Endothelial cell of umbilical vein (primary cell): ENCODE measurements around the gene USP12. TPM values are rescaled to one million over a fixed set of nuclear protein-coding genes. Genes with fewer than 3 reads are reported as not detected.

Experiments used
- BruUV-seq: library from RNA; stranded (reverse); fragments of 400-500 nt; replicated peaks from 2 replicates; lab custom pipeline; 2021; lab: Mats Ljungman, UMichigan
- CTCF ChIA-PET: fragments of 300-600, 350-600 bp; sonication (Branson Sonifier 250); formaldehyde crosslinking; loops from one replicate; lab custom pipeline; 2021; ENCODE audit warnings: antibody characterized with exemption, inconsistent platforms; lab: Charles Lee
- POLR2A ChIA-PET: fragments of 300-600, 350-600 bp; sonication (Branson Sonifier 250); formaldehyde crosslinking; loops from one replicate; lab custom pipeline; 2021; ENCODE audit warnings: antibody characterized with exemption, inconsistent platforms; lab: Charles Lee
- DNase-seq: peaks from one replicate; pipeline ENCODE4 v3.0.0-alpha.2; 2011; ENCODE audit warnings: low read depth, low spot score
- FAIRE-seq: peaks from 2 replicates; lab custom pipeline; 2011; peaks lifted over from hg19 to GRCh38; lab: Jason Lieb, UNC
- H2AFZ ChIP-seq: 2 replicates; pipeline ENCODE4 v1.6.0; 2012; ENCODE audit warnings: low read depth, low read length, control low read depth, inconsistent platforms
- H3K27ac ChIP-seq: 2 replicates; pipeline ENCODE4 v1.5.1; 2011; ENCODE audit warnings: low read depth, mild to moderate bottlenecking, control low read depth, low read length, moderate library complexity; ENCODE audit not compliant: insufficient read depth
- H3K27me3 ChIP-seq, 2 experiments: 2 replicates each; pipeline versions ENCODE4 v1.6.0 to v1.6.1; 2011; ENCODE audit warnings: low read length in 2 of 2, mixed read lengths in 1 of 2; ENCODE audit not compliant: control insufficient read depth in 2 of 2, insufficient read depth in 2 of 2
- H3K36me3 ChIP-seq, 2 experiments: 2 replicates in 1 of 2; 3 replicates in 1 of 2; pipeline ENCODE4 v1.5.1; 2011; ENCODE audit warnings: low read length in 2 of 2, mild to moderate bottlenecking in 1 of 2, moderate library complexity in 1 of 2; ENCODE audit not compliant: control insufficient read depth in 2 of 2, insufficient read depth in 2 of 2; ENCODE audit errors: extremely low read depth in 1 of 2
- H3K4me1 ChIP-seq: 3 replicates; pipeline ENCODE4 v1.5.1; 2011; ENCODE audit warnings: mild to moderate bottlenecking, low read length; ENCODE audit not compliant: control insufficient read depth, insufficient read depth; ENCODE audit errors: extremely low read depth
- H3K4me2 ChIP-seq: 2 replicates; pipeline ENCODE4 v1.6.1; 2011; ENCODE audit warnings: low read length, control low read depth, mixed read lengths; ENCODE audit not compliant: insufficient read depth
- H3K4me3 ChIP-seq, 3 experiments: fragments of 200-600 bp in 1 of 3; sonication (generic), shearing (Covaris generic) in 1 of 3; replicated peaks in 1 of 3; 2 replicates each; pipeline ENCODE4 v1.5.1; 2011 to 2016; ENCODE audit warnings: control low read depth in 3 of 3, low read length in 3 of 3, mild to moderate bottlenecking in 2 of 3, inconsistent platforms in 1 of 3, low read depth in 1 of 3, moderate library complexity in 1 of 3; ENCODE audit not compliant: insufficient read depth in 1 of 3
- H3K79me2 ChIP-seq: 2 replicates; pipeline ENCODE4 v1.6.0; 2012; ENCODE audit warnings: low read length, inconsistent platforms; ENCODE audit not compliant: control insufficient read depth, insufficient read depth
- H3K9ac ChIP-seq: replicated peaks from 2 replicates; pipeline ENCODE3; 2011; ENCODE audit warnings: low read length, control low read depth; ENCODE audit not compliant: insufficient read depth; ENCODE audit errors: extremely low read depth
- H3K9me1 ChIP-seq: replicated peaks from 3 replicates; pipeline ENCODE4 v1.6.0; 2011; ENCODE audit warnings: mild to moderate bottlenecking, low read length; ENCODE audit not compliant: control insufficient read depth, insufficient read depth; ENCODE audit errors: extremely low read depth
- H3K9me3 ChIP-seq: replicated peaks from 2 replicates; pipeline ENCODE4 v1.5.1; 2012; ENCODE audit warnings: low read length, inconsistent platforms; ENCODE audit not compliant: control insufficient read depth, insufficient read depth
- H4K20me1 ChIP-seq: replicated peaks from 2 replicates; pipeline ENCODE3; 2011; ENCODE audit warnings: mild to moderate bottlenecking, low read length; ENCODE audit not compliant: control insufficient read depth, insufficient read depth; ENCODE audit errors: extremely low read depth
- CTCF ChIP-seq, 2 donors: IDR thresholded peaks; 1 replicate in 1 of 2; 2 replicates in 1 of 2; pipeline ENCODE4 v1.5.1; 2011; ENCODE audit warnings: low read length in 2 of 2, mild to moderate bottlenecking in 2 of 2, moderate library complexity in 2 of 2, control low read depth in 1 of 2, inconsistent platforms in 1 of 2, low read depth in 1 of 2; ENCODE audit not compliant: insufficient read depth in 1 of 2; ENCODE audit errors: extremely low read depth in 1 of 2
- EZH2 ChIP-seq: IDR thresholded peaks from 2 replicates; pipeline ENCODE4 v1.6.1; 2012; ENCODE audit warnings: borderline replicate concordance, low read depth, mild to moderate bottlenecking, moderate library complexity, low read length, inconsistent platforms; ENCODE audit not compliant: severe bottlenecking
- FOS ChIP-seq: IDR thresholded peaks from 2 replicates; pipeline ENCODE4 v1.6.1; 2011; ENCODE audit warnings: mild to moderate bottlenecking, low read length, moderate library complexity, borderline replicate concordance; ENCODE audit not compliant: insufficient read depth
- GATA2 ChIP-seq: IDR thresholded peaks from 2 replicates; pipeline ENCODE4 v1.7.0; 2011; ENCODE audit warnings: low read depth, mild to moderate bottlenecking, moderate library complexity, mixed read lengths, low read length; ENCODE audit not compliant: insufficient read length, insufficient read depth
- JUN ChIP-seq: IDR thresholded peaks from 2 replicates; pipeline ENCODE4 v1.6.1; 2011; ENCODE audit warnings: borderline replicate concordance, low read depth; ENCODE audit not compliant: insufficient read length, insufficient read depth
- MYC ChIP-seq: IDR thresholded peaks from one replicate; pipeline ENCODE4 v1.6.1; 2011; ENCODE audit warnings: mild to moderate bottlenecking, low read depth, low read length
- POLR2A ChIP-seq: IDR thresholded peaks from 2 replicates; pipeline ENCODE4 v1.6.1; 2012; ENCODE audit warnings: low read depth, mild to moderate bottlenecking, control low read depth, low read length
- POLR2AphosphoS5 ChIP-seq: IDR thresholded peaks from 2 replicates; pipeline ENCODE4 v1.6.1; 2012; ENCODE audit warnings: low read depth, mild to moderate bottlenecking, control low read depth, low read length, moderate library complexity; ENCODE audit not compliant: insufficient read depth
- dilution Hi-C: fragments of 300-500 bp; cut with MboI; formaldehyde crosslinking; loops from one replicate; pipeline ENCODE4 v1.15.0; 2019; ENCODE audit warnings: low sequenced_read_pairs; ENCODE audit not compliant: extremely low pct_ligation_motif_present
- intact Hi-C: fragments of 100-400 bp; cut with micrococcal nuclease; formaldehyde crosslinking; loops from one replicate; pipeline ENCODE4 v1.10.0; 2022
- polyA plus RNA-seq, 4 experiments: library from polyadenylated mRNA; depleted of rRNA in 3 of 4; stranded (reverse) in 3 of 4; unstranded in 1 of 4; fragments of >200 nt; gene quantifications; 2 replicates each; pipeline versions ENCODE4 v1.2.1 to v1.2.3, GENCODE V29; 2011 to 2012; ENCODE audit warnings: missing spikeins in 1 of 4
- total RNA-seq: library from RNA; stranded (reverse); gene quantifications from 2 replicates; pipeline ENCODE4 v1.2.3, GENCODE V29; 2021
- TF ChIP-seq, protein P1 (sequence below): IDR thresholded peaks from 2 replicates; pipeline ENCODE4 v1.6.1; 2011; ENCODE audit not compliant: insufficient read depth, insufficient read length

USP12 gene
- total and polyA plus RNA-seq, 2 donors (not counting 3 experiments of a cell fraction or from before 2014, with no cell fraction given) = 6.2 to 33.4 TPM

DNA sequence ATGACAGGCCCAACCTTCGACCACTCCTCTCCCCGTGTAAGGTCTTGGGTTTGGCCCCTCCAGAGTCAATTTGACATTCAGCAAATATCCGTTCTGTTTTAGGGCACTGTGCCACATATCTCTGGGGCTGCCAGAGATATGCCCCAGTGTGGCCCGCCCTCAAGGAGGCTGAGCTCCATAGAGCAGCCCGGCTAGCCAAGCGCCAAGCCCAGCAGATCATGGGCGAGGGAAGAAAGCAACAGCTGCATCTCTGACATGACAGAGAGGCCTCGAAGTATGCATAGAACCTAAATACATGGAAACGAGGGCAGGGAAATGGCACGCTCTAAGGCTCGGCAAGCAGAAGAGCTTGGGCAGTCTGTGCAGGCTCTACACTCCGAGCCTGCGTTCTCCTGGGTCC, 124.5 kb downstream of the USP12 start:
- dilution Hi-C loops (no loop called here), intact Hi-C loops (no loop called here)
- H3K79me2 ChIP-seq = no peaks in the 10 kb centered on the region
- no peaks in the 10 kb centered on the region for H4K20me1 ChIP-seq
- no peak for FAIRE-seq
- H3K4me1 ChIP-seq = no peaks in the 10 kb centered on the region
- H3K9me1 ChIP-seq = no peaks in the 10 kb centered on the region
- H3K4me3 ChIP-seq = no peak overlapping the region
- no TSS peak for BruUV-seq
- H3K27me3 ChIP-seq = no peaks in the 10 kb centered on the region
- DNase-seq = no peak
- ChIA-PET POLR2A (no interaction called here), CTCF (interaction anchor here (1.0 kb wide), 1 partner anchor 13 kb away, joined by 3 read pairs; no protein-coding TSS in a partner anchor)
- no peaks in the 10 kb centered on the region for H3K36me3 ChIP-seq
- H3K9ac ChIP-seq = no peak overlapping the region
- H3K4me2 ChIP-seq = no peak overlapping the region
- no peak overlapping the region for H3K27ac ChIP-seq
- H3K9me3 ChIP-seq = no peaks in the 10 kb centered on the region
- TF ChIP-seq, protein P1, sequence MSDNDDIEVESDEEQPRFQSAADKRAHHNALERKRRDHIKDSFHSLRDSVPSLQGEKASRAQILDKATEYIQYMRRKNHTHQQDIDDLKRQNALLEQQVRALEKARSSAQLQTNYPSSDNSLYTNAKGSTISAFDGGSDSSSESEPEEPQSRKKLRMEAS = no peak
- TF ChIP-seq FOS = no peak
- TF ChIP-seq CTCF (IDR thresholded peaks at IDR 0.05; ENCODE audit: extremely low read depth in 1 of 2, insufficient read depth in 1 of 2, low read depth in 1 of 2, low read length in 2 of 2) = no peak
- TF ChIP-seq POLR2AphosphoS5 = no peak
- TF ChIP-seq MYC = no peak
- TF ChIP-seq JUN = no peak
- no peak for TF ChIP-seq POLR2A
- TF ChIP-seq GATA2 = no peak
- TF ChIP-seq EZH2 = no peak
- H2AFZ ChIP-seq = no peak overlapping the region
